Gastrocnemius medialis (tissue), 4 donors: ENCODE measurements around the gene RANBP17. TPM values are rescaled to one million over a fixed set of nuclear protein-coding genes. Genes with fewer than 3 reads are reported as not detected.

Experiments
- ATAC-seq, 2 donors: fragments of 150-250 bp; one replicate each; pipeline ENCODE4 v1.9.1; 2016
- DNase-seq, 2 donors: peaks; one replicate each; pipeline ENCODE4 v3.0.0-alpha.2; 2019
- H3K27ac ChIP-seq, 4 donors: fragments of 200-600 bp; sonication (generic); 1 replicate in 1 of 4; 2 replicates in 3 of 4; pipeline ENCODE4 v1.5.1; 2016 to 2018; ENCODE audit warnings: mild to moderate bottlenecking in 2 of 4, moderate library complexity in 1 of 4
- H3K27me3 ChIP-seq, 3 donors: fragments of 200-600 bp; sonication (generic) in 2 of 3; 1 replicate in 1 of 3; 2 replicates in 2 of 3; pipeline versions ENCODE4 v1.5.1 to v1.6.0; 2016 to 2019; ENCODE audit warnings: mild to moderate bottlenecking in 1 of 3, moderate library complexity in 1 of 3
- H3K36me3 ChIP-seq, 2 donors: fragments of 200-600 bp; sonication (generic) in 1 of 2; one replicate each; pipeline ENCODE4 v1.5.1; 2017 to 2018
- H3K4me1 ChIP-seq, 2 donors: fragments of 200-600 bp; sonication (generic) in 1 of 2; one replicate each; pipeline ENCODE4 v1.5.1; 2016 to 2017; ENCODE audit warnings: mild to moderate bottlenecking in 2 of 2
- H3K4me3 ChIP-seq, 4 donors: fragments of 200-600 bp; sonication (generic) in 3 of 4; 1 replicate in 1 of 4; 2 replicates in 3 of 4; pipeline ENCODE4 v1.5.1; 2016 to 2019; ENCODE audit warnings: mild to moderate bottlenecking in 2 of 4
- H3K9me3 ChIP-seq, 3 donors: fragments of 200-600 bp; sonication (generic) in 2 of 3; 1 replicate in 1 of 3; 2 replicates in 2 of 3; pipeline ENCODE4 v1.5.1; 2016 to 2019
- CTCF ChIP-seq, 5 experiments: fragments of 450-650 bp in 3 of 5; fragments of 200-600 bp in 2 of 5; sonication (generic) in 2 of 5; IDR thresholded peaks in 4 of 5; conservative IDR thresholded peaks in 1 of 5; 1 replicate in 4 of 5; 2 replicates in 1 of 5; pipeline ENCODE4 v1.5.1; 2016 to 2019; ENCODE audit warnings: antibody characterized with exemption in 5 of 5, mild to moderate bottlenecking in 3 of 5, moderate library complexity in 3 of 5
- POLR2A ChIP-seq, 2 donors: fragments of 450-650 bp; IDR thresholded peaks; one replicate each; pipeline ENCODE4 v1.6.1; 2017; ENCODE audit warnings: antibody characterized with exemption in 2 of 2, mild to moderate bottlenecking in 2 of 2, moderate library complexity in 2 of 2
- in situ Hi-C, 4 donors: fragments of 200-750 bp; cut with MboI; loops; one replicate each; pipeline versions ENCODE4 v1.15.0 to v1.8.0; 2017; ENCODE audit warnings: low sequenced_read_pairs in 4 of 4
- intact Hi-C: fragments of 100-400 bp; cut with DNase I; formaldehyde crosslinking; loops from one replicate; pipeline ENCODE4 v1.15.1; 2023; ENCODE audit warnings: low total_unique reads
- total RNA-seq, 4 donors: library from RNA; depleted of rRNA; stranded (reverse); fragments of >200 nt; gene quantifications; one replicate each; pipeline versions ENCODE4 v1.1.0 to v1.2.3, GENCODE V29; 2016

RANBP17 gene
- total RNA-seq, 4 donors from 2014 or later = 1.1 to 3.2 TPM; not detected in 2

GRCh38 chr5:171201310-171201709, 339.5 kb downstream of the RANBP17 start:
- ATAC-seq (no peak), DNase-seq (no peak)
- H3K4me1 ChIP-seq = no peaks in the 10 kb centered on the region
- in situ Hi-C loops = loop anchor here in 1 of 4 donors (10.0 kb wide), 1 partner anchor 133 kb away; no protein-coding TSS in a partner anchor
- H3K27ac ChIP-seq = no peak overlapping the region
- no peaks in the 10 kb centered on the region for H3K9me3 ChIP-seq
- no peaks in the 10 kb centered on the region for H3K36me3 ChIP-seq
- no peak for TF ChIP-seq CTCF (IDR thresholded peaks at IDR 0.05 in 4 of 5, conservative IDR thresholded peaks at IDR 0.05 in 1 of 5)
- H3K4me3 ChIP-seq = no peak overlapping the region
- no peaks in the 10 kb centered on the region for H3K27me3 ChIP-seq
- intact Hi-C loops = no loop called here

DNA sequence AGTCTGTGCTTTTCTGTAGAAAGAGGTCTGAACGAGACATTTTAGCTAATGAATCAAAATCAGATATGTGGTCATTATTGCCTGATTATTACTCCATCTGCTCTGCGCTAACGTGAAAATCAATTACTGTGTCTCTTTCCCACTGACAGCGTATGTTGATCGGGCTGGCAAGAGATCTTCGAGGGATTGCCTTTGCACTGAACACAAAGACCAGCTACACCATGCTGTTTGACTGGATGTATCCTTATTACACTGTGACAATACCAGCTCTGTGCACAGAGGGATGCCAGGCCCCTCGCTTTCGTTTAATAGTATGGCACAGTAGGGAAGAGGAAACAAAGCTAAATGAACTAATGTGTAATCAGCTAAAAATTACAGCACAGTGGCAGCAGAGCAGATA, 343.6 kb downstream of the RANBP17 start:
- Histone ChIP-seq H3K27me3 (no peaks in the 10 kb centered on the region), H3K4me3 (no peak overlapping the region), H3K36me3 (no peaks in the 10 kb centered on the region), H3K27ac (no peak overlapping the region), H3K4me1 (no peaks in the 10 kb centered on the region), H3K9me3 (no peaks in the 10 kb centered on the region)
- TF ChIP-seq CTCF (IDR thresholded peaks at IDR 0.05 in 4 of 5, conservative IDR thresholded peaks at IDR 0.05 in 1 of 5) (no peak), POLR2A (IDR thresholded peaks at IDR 0.05) (no peak)
- in situ Hi-C loops (loop anchor here in 1 of 4 donors (10.0 kb wide), 1 partner anchor 129 kb away; no protein-coding TSS in a partner anchor), intact Hi-C loops (no loop called here)
- no peak for ATAC-seq
- no peak for DNase-seq

DNA sequence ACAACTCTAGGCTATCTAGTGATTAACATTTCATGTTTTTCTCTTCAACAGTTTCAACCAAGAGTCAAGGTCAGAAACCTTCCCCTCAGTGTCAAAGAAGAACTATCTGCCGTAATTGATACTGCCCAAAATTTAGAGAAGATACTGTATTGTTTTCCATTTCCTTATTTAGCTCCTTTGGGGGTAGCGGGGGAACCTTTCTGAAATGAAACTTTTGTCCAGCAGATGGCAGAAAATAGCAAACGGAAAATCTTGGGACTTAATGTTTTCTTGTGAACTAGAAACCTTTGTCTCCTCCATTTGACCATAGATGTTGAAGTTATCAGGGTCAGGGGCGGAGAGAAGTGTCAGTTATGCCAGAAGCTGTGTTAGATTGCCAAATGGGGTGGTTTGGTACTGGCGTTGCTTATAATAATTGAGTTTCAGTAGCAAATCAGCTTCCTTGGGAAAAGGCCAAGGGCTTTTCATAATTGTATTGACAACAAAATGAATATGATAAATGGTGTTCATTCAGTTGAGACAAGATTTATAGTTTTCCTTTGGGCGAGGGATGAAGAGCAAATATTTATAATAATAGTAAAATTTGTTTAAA, 345.5 kb downstream of the RANBP17 start:
- in situ Hi-C loops (loop anchor here in 1 of 4 donors (10.0 kb wide), 1 partner anchor 127 kb away; no protein-coding TSS in a partner anchor), intact Hi-C loops (loop anchor here (2.0 kb wide), 1 partner anchor 129 kb away; no protein-coding TSS in a partner anchor)
- Histone ChIP-seq H3K36me3 (no peaks in the 10 kb centered on the region), H3K27ac (no peak overlapping the region), H3K4me3 (no peak overlapping the region), H3K27me3 (no peaks in the 10 kb centered on the region), H3K9me3 (no peaks in the 10 kb centered on the region), H3K4me1 (no peaks in the 10 kb centered on the region)
- TF ChIP-seq CTCF (IDR thresholded peaks at IDR 0.05 in 4 of 5, conservative IDR thresholded peaks at IDR 0.05 in 1 of 5) = peak in 2 of 5 experiments; percentile 34 to 35
- no peak for TF ChIP-seq POLR2A (IDR thresholded peaks at IDR 0.05)
- DNase-seq (no peak), ATAC-seq (no peak)

DNA sequence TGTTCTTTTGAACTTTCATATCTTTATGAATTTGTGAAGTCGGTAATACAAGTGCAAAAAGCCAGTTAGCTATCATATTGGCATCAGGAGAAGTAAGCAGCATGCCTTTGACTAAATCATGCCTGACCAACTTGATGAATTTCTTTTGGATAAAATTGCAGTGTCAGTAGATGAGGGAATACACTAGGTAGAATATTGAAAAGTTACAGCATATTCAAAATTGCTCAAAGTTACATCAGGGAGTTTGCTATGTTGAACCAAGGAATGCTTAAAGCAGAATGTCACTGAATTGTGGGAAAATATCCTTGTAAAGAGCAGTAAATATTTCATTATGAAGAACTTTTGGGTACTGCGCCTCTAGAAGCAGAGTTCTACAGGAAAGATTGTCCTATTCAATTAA, 360.1 kb downstream of the RANBP17 start:
- H3K27me3 ChIP-seq = no peaks in the 10 kb centered on the region
- no peaks in the 10 kb centered on the region for H3K36me3 ChIP-seq
- intact Hi-C loops = no loop called here
- no peaks in the 10 kb centered on the region for H3K4me1 ChIP-seq
- DNase-seq (no peak), ATAC-seq (no peak)
- H3K9me3 ChIP-seq = no peaks in the 10 kb centered on the region
- H3K27ac ChIP-seq = no peak overlapping the region
- in situ Hi-C loops = no loop called here
- TF ChIP-seq POLR2A (IDR thresholded peaks at IDR 0.05) (no peak), CTCF (IDR thresholded peaks at IDR 0.05 in 4 of 5, conservative IDR thresholded peaks at IDR 0.05 in 1 of 5) (no peak)
- no peak overlapping the region for H3K4me3 ChIP-seq

- no peak for DNase-seq
- in situ Hi-C loops (no loop called here), intact Hi-C loops (no loop called here)
- ATAC-seq = no peak
- H3K4me1 ChIP-seq = no peaks in the 10 kb centered on the region
- no peaks in the 10 kb centered on the region for H3K27me3 ChIP-seq
- TF ChIP-seq CTCF (IDR thresholded peaks at IDR 0.05 in 4 of 5, conservative IDR thresholded peaks at IDR 0.05 in 1 of 5) (no peak), POLR2A (IDR thresholded peaks at IDR 0.05) (no peak)
- H3K4me3 ChIP-seq = no peak overlapping the region
- H3K36me3 ChIP-seq = no peaks in the 10 kb centered on the region
- no peak overlapping the region for H3K27ac ChIP-seq
- no peaks in the 10 kb centered on the region for H3K9me3 ChIP-seq
Observed at GRCh38 chr5:171223927-171224326, 362.1 kb downstream of the RANBP17 start.
